Smooth muscle cell (in vitro differentiated cells): ENCODE data around the gene ZNF366. TPM values are rescaled to one million over a fixed set of nuclear protein-coding genes. Genes with fewer than 3 reads are reported as not detected.
"Not testable (repeated sequence)": the region's sequence is repeated elsewhere in the genome, so short reads cannot be mapped to it uniquely, and the experiment has no call there.

Experiments used
- DNase-seq: peaks from one replicate; lab custom pipeline; 2025; ENCODE audit not compliant: unreplicated experiment; lab: John Stamatoyannopoulos, UW
- H2AFZ ChIP-seq: fragments of 200-600 bp; sonication (generic); 2 replicates; pipeline ENCODE4 v1.6.0; 2016; ENCODE audit warnings: antibody characterized with exemption, low read depth, mild to moderate bottlenecking
- H3F3A ChIP-seq: fragments of 200-600 bp; sonication (generic); 2 replicates; pipeline ENCODE4 v1.6.0; 2017; ENCODE audit warnings: antibody characterized with exemption, low read depth
- H3K27ac ChIP-seq: fragments of 200-600 bp; sonication (generic); 2 replicates; pipeline ENCODE4 v1.5.1; 2016; ENCODE audit warnings: low read depth, mild to moderate bottlenecking
- H3K27me3 ChIP-seq: fragments of 200-600 bp; sonication (generic); 2 replicates; pipeline ENCODE4 v1.6.1; 2016; ENCODE audit warnings: low read depth, mild to moderate bottlenecking
- H3K36me3 ChIP-seq: fragments of 200-600 bp; sonication (generic); 2 replicates; pipeline ENCODE4 v1.5.1; 2016; ENCODE audit warnings: low read depth
- H3K4me1 ChIP-seq: fragments of 200-600 bp; sonication (generic); 2 replicates; pipeline ENCODE4 v1.5.1; 2016; ENCODE audit warnings: low read depth
- H3K4me2 ChIP-seq: fragments of 200-600 bp; sonication (generic); 2 replicates; pipeline ENCODE4 v1.6.0; 2016; ENCODE audit warnings: mild to moderate bottlenecking
- H3K4me3 ChIP-seq: fragments of 200-600 bp; sonication (generic); 2 replicates; pipeline ENCODE4 v1.5.1; 2016; ENCODE audit warnings: mild to moderate bottlenecking
- H3K79me2 ChIP-seq: fragments of 200-600 bp; sonication (generic); 2 replicates; pipeline ENCODE4 v1.6.0; 2016; ENCODE audit warnings: low read depth, mild to moderate bottlenecking
- H3K9ac ChIP-seq: fragments of 200-600 bp; sonication (generic); 2 replicates; pipeline ENCODE4 v1.6.0; 2016; ENCODE audit warnings: low read depth
- H3K9me3 ChIP-seq: fragments of 200-600 bp; sonication (generic); replicated peaks from 2 replicates; pipeline ENCODE4 v1.5.1; 2016; ENCODE audit warnings: low read depth
- H4K20me1 ChIP-seq: fragments of 200-600 bp; sonication (generic); 2 replicates; pipeline ENCODE4 v1.6.0; 2016; ENCODE audit warnings: low read depth
- CTCF ChIP-seq: fragments of 200-600 bp; sonication (generic); IDR thresholded peaks from 2 replicates; pipeline ENCODE4 v1.5.1; 2017; ENCODE audit warnings: borderline replicate concordance, mild to moderate bottlenecking, antibody characterized with exemption; ENCODE audit not compliant: insufficient read depth, poor library complexity, severe bottlenecking
- WGBS: methylation state at CpG from one replicate; pipeline ENCODE4 v1.1.7; 2016; ENCODE audit warnings: low lambda C conversion rate; 5-methylcytosine and 5-hydroxymethylcytosine counted together
- polyA plus RNA-seq: library from polyadenylated mRNA; unstranded; fragments of >200 nt; fragmentation: Nextera tagmentation; extraction: Ambion mirVana; gene quantifications from 2 replicates; pipeline ENCODE4 v1.2.1, GENCODE V29; 2016
- total RNA-seq: library from RNA; depleted of rRNA; stranded (reverse); fragments of >200 nt; gene quantifications from 2 replicates; pipeline ENCODE4 v1.2.3, GENCODE V29; 2014

Gene ZNF366
- total and polyA plus RNA-seq, 2 experiments from 2014 or later, result not detected

- DNase-seq, result no peak
- 93% methylated on average over 5 of the region's 5 CpGs for WGBS
These were observed 99.1 kb downstream of the ZNF366 start for GRCh38 chr5:72408127-72408526.

DNA sequence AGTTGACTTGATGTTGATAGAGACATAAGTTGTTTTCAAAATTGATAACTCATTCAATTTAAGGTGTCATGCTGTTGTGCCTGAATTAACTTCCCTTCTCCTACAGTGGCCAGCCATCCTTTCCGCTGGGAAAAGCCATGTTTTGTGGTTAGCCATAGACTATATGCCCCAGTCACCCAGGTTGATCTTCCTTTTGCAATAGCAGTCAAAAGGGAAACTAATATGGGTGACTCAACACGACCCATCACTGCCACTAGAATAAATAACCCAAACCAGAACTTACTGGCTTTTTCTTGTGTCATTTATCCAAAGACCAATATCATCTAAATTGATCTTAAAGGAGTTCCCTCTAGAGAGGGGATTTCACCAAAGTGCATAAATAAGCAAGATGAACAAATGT is 99.7 kb downstream of the ZNF366 start:
- Histone ChIP-seq H3K4me2 (no peak overlapping the region), H3K36me3 (no peaks in the 10 kb centered on the region), H3K27me3 (no peaks in the 10 kb centered on the region), H3K27ac (no peak overlapping the region), H3F3A (no peaks in the 10 kb centered on the region), H3K9ac (no peak overlapping the region), H3K9me3 (no peaks in the 10 kb centered on the region), H3K4me1 (no peaks in the 10 kb centered on the region), H3K4me3 (no peak overlapping the region), H4K20me1 (no peaks in the 10 kb centered on the region), H3K79me2 (no peaks in the 10 kb centered on the region), H2AFZ (no peak overlapping the region)
- WGBS, result 91% methylated on average over 2 of the region's 2 CpGs
- DNase-seq, result no peak
- no peak for TF ChIP-seq CTCF

More at GRCh38 chr5:72408127-72408526, 99.1 kb downstream of the ZNF366 start:
- H2AFZ ChIP-seq, result peak overlapping the region; percentile 66
- no peaks in the 10 kb centered on the region for H3K27me3 ChIP-seq
- no peak overlapping the region for H3K27ac ChIP-seq
- H3K4me1 ChIP-seq, result no peaks in the 10 kb centered on the region
- no peak overlapping the region for H3K4me2 ChIP-seq
- H4K20me1 ChIP-seq, result no peaks in the 10 kb centered on the region
- no peaks in the 10 kb centered on the region for H3K79me2 ChIP-seq
- H3F3A ChIP-seq, result no peaks in the 10 kb centered on the region
- no peaks in the 10 kb centered on the region for H3K36me3 ChIP-seq
- no peak for TF ChIP-seq CTCF
- H3K9ac ChIP-seq, result no peak overlapping the region
- H3K9me3 ChIP-seq, result no peaks in the 10 kb centered on the region
- H3K4me3 ChIP-seq, result no peak overlapping the region

DNA sequence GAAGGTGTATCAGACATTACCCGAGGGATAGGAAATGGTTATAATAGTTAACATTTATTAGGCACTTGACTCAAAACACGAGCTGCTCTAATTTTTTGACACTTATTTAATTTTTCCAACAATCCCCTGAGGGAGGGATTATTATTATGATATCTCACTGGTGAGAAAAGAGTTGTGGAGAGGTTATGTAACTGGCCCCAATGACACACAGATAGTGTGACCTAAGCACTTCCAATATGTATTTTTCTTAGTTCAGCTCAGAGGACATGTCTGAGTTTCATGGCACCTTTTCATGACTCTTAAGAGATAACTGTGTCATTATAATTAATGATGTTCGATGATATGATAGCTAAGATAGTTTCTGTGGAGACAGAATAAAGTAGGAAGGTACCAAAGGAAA is 100.1 kb downstream of the ZNF366 start:
- Histone ChIP-seq H3K4me1 (no peaks in the 10 kb centered on the region), H3K27ac (no peak overlapping the region), H3K36me3 (no peaks in the 10 kb centered on the region), H2AFZ (no peak overlapping the region), H3K9ac (no peak overlapping the region), H3F3A (no peaks in the 10 kb centered on the region), H3K27me3 (no peaks in the 10 kb centered on the region), H3K4me3 (no peak overlapping the region), H3K79me2 (no peaks in the 10 kb centered on the region), H3K9me3 (no peaks in the 10 kb centered on the region), H4K20me1 (no peaks in the 10 kb centered on the region), H3K4me2 (no peak overlapping the region)
- DNase-seq, result no peak
- no peak for TF ChIP-seq CTCF
- WGBS, result 89% methylated on average over 3 of the region's 3 CpGs

GRCh38 chr5:72404771-72405170 is 102.4 kb downstream of the ZNF366 start:
- DNase-seq, H3K79me2 ChIP-seq, H3K9ac ChIP-seq, H3K4me3 ChIP-seq, H3K4me1 ChIP-seq, H3K4me2 ChIP-seq, H4K20me1 ChIP-seq, H3K27me3 ChIP-seq, H3K36me3 ChIP-seq, H3K9me3 ChIP-seq, H3F3A ChIP-seq, H2AFZ ChIP-seq, H3K27ac ChIP-seq: not testable (repeated sequence)
- WGBS, result 94% methylated on average over 3 of the region's 3 CpGs
